Placental pericyte (primary cell): ENCODE data around the gene MYCBPAP. TPM values are rescaled to one million over a fixed set of nuclear protein-coding genes. Genes with fewer than 3 reads are reported as not detected.

ENCODE experiments used
- total RNA-seq: library from RNA; depleted of rRNA; stranded (reverse); fragments of >200 nt; gene quantifications from 2 replicates; pipeline ENCODE4 v1.2.3, GENCODE V29; 2012

Gene MYCBPAP, protein sequence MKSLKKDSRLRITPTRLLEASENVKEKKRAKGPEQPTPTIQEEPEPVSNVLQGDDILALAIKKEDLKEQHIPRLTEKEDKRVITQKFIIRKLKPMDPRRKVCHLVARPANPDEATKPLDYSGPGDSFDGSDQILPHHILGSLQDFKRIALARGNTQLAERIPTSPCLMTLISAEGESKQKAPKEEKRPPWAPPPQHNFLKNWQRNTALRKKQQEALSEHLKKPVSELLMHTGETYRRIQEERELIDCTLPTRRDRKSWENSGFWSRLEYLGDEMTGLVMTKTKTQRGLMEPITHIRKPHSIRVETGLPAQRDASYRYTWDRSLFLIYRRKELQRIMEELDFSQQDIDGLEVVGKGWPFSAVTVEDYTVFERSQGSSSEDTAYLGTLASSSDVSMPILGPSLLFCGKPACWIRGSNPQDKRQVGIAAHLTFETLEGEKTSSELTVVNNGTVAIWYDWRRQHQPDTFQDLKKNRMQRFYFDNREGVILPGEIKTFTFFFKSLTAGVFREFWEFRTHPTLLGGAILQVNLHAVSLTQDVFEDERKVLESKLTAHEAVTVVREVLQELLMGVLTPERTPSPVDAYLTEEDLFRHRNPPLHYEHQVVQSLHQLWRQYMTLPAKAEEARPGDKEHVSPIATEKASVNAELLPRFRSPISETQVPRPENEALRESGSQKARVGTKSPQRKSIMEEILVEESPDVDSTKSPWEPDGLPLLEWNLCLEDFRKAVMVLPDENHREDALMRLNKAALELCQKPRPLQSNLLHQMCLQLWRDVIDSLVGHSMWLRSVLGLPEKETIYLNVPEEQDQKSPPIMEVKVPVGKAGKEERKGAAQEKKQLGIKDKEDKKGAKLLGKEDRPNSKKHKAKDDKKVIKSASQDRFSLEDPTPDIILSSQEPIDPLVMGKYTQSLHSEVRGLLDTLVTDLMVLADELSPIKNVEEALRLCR
- total RNA-seq: 0.14 and 0.44 TPM in 2 replicates

DNA sequence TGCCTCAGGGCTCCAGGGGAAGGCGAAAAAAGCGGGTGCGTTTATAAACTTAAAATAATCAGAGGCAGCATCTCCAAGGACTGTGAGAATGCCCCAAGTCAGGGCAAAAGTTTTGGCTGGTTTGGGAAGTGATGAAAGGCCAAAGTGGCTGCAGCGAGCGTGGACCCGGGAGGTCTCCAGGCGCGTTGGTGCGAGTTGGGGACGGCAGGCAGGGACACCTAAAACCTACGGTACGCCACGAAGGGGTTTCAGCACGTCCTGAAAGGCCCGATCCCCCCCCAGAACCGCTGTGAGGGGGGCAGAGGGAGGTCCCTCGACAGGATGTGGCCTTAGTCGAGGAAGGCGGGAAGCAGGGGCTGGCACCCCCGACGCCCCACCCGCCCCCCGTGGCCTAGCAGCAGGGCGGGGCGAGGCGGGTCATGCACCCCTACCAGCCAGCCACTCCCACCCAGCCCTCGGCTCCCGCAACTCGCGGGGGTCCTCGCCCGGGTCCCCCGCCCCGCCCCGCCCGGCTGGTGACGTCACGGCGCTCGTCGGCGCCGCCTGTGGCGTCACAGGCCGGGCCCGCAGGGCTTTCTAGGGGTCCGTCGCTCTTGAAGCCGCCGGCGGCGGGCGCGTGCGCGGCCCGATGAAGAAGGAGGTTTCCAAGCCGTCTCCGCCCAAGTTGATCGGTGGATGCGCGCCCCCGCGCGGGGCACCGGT lies at the start of gene MYCBPAP:
MYCBPAP (plus strand) TSS at position 569 of the 702 bp plus-strand sequence. CDS start 236 bp downstream, outside the sequence.

DNA sequence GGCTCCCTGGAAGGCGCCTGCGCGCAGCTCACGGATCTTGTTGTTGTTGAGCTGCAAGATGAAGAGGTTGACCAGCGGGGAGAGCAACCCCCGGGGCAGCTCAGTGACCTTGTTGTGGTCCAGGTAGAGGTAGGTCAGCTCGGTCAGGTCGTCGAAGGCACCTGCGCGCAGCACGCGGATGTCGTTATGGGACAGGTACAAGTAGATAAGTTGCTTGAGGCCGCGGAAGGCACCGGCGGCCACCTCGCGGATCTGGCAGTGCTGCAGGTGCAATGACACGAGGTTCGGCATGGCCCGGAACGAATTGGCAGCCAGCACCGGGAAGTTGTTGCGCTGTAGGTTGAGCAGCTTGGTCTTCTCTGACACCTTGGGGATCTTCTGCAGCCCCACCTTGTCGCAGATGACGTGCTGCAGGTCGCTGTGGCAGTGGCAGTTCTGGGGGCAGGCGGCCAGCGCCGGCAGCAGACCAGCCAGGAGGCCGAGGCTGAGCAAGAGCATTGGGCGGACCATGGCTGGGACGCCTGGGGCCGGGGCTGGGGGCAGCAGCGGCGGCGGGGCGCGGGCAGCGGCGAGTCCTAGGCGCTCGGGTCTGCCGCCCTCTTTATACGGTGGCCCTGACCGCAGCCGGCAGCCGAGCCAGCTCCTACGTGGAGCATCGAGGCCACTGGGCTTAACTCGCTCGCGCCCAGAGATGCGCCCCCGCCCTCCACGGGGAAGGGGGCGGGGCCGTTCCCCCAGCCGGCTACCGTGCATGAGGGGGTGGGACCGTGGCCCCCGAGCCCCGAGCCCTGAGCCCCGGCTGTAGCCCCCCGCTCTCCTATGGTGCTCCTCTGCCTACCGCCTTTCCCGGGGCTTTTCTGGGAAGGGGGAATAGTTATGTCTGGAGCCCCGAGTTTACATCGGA lies 39.7 kb upstream of the MYCBPAP start, which contains the start of gene CHAD:
CHAD (minus strand) TSS at position 577 of the 904 bp plus-strand sequence; CDS start at position 510, 67 bp downstream.

DNA sequence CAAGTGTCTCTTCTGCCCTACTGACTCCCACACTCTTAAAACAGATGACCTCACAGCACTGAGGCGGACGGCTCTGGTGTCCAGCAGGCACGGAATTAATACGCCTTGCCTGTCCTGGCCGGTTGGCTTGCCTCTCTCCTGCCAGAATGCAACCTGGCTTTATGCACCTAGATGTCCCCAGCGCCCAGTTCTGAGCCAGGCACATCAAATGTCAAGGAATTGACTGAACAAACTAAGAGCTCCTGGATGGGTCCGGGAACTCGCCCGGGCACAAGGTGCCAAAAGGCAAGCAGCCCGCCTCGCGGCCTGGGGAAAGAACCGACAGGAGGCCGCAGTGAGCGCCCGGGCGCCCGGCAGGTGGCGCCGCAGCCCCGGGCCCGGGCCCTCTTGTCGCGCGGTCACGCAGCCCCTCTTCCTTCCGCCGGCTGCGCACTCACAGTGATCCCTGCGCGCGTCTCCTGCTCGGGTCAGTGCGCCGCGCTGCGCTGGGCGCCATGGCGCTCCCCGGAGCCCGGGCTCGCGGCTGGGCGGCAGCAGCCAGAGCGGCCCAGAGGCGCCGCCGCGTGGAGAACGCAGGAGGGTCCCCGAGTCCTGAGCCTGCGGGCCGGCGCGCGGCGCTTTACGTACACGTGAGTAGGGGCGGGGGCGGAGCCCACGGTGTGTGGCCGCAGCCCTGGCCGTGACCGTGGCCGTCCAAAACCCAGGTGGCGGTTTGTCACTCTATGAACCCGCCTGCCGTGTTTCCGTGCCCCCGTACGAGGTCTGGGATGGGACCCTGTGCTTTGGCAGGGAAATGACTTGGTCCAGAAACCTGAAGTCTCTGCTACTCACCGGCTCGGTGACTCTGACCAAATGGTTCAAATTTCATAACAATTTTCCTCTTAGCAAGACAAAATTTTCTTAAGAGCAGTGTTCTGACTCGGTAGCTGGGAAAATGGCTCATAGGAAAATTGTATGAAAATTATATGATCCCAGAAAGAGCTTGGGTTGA lies 29.6 kb upstream of the MYCBPAP start, which contains the start of gene RSAD1:
RSAD1 (plus strand) TSS at position 470 of the 991 bp plus-strand sequence; CDS start at position 495, 25 bp downstream.

GRCh38 chr17:50532452-50533024 lies 24.3 kb downstream of the MYCBPAP start, which contains the start of gene EPN3:
Gene EPN3, plus strand, starts transcription at chr17:50532735. Its CDS starts 3,822 bp downstream, at chr17:50536557.

GRCh38 chr17:50547035-50547735 lies 38.9 kb downstream of the MYCBPAP start, which contains the start of gene SPATA20:
Gene SPATA20, plus strand, starts transcription at chr17:50547174. Its CDS starts 35 bp downstream, at chr17:50547209.

GRCh38 chr17:50560185-50560824 lies 52.1 kb downstream of the MYCBPAP start, which contains the start of gene CACNA1G:
Gene CACNA1G, plus strand, starts transcription at chr17:50560715. Its CDS starts 745 bp downstream, at chr17:50561460.

Other genes starting within 250 kb of the MYCBPAP start
- not detected in 2 replicates for gene TMEM92, start 234.0 kb upstream of the MYCBPAP start, total RNA-seq
- gene XYLT2, start 162.3 kb upstream of the MYCBPAP start, total RNA-seq: 54.9 and 112 TPM in 2 replicates
- 63.6 and 65.9 TPM in 2 replicates for gene MRPL27, start 135.3 kb upstream of the MYCBPAP start, total RNA-seq
- gene EME1, start 135.2 kb upstream of the MYCBPAP start, total RNA-seq: 0.66 and 12.0 TPM in 2 replicates
- gene LRRC59, start 110.9 kb upstream of the MYCBPAP start, total RNA-seq: 304 and 332 TPM in 2 replicates
- gene ACSF2, start 82.2 kb upstream of the MYCBPAP start, total RNA-seq: 11.0 and 40.3 TPM in 2 replicates
- gene CHAD, start 39.6 kb upstream of the MYCBPAP start, total RNA-seq: not detected in 2 replicates
- 19.0 and 29.2 TPM in 2 replicates for gene RSAD1, start 29.6 kb upstream of the MYCBPAP start, total RNA-seq
- not detected in 2 replicates for gene EPN3, start 24.3 kb downstream of the MYCBPAP start, total RNA-seq
- gene SPATA20, start 38.7 kb downstream of the MYCBPAP start, total RNA-seq: 87.2 and 99.6 TPM in 2 replicates
- gene CACNA1G, start 52.3 kb downstream of the MYCBPAP start, total RNA-seq: under 0.01 and 0.14 TPM in 2 replicates
- gene ABCC3, start 126.4 kb downstream of the MYCBPAP start, total RNA-seq: 31.1 and 85.8 TPM in 2 replicates
- gene ANKRD40, start 199.5 kb downstream of the MYCBPAP start, total RNA-seq: 35.2 and 63.3 TPM in 2 replicates
- gene LUC7L3, start 211.2 kb downstream of the MYCBPAP start, total RNA-seq: 14.2 and 16.6 TPM in 2 replicates